Adrenal gland (tissue), 5 donors: ENCODE data around the gene TUBGCP2.

Experiments used
- POLR2A ChIP-seq, 2 donors: fragments of 450-650 bp; IDR thresholded peaks; one replicate each; pipeline ENCODE4 v1.6.1; 2017; ENCODE audit warnings: antibody characterized with exemption in 2 of 2, mild to moderate bottlenecking in 2 of 2, moderate library complexity in 1 of 2
- TF ChIP-seq, protein P1 (sequence below), 6 experiments: fragments of 450-650 bp in 4 of 6; fragments of 200-600 bp in 2 of 6; sonication (generic) in 1 of 6; IDR thresholded peaks; 1 replicate in 5 of 6; 2 replicates in 1 of 6; pipeline versions ENCODE4 v1.5.1 to v1.8.0; 2016 to 2021; ENCODE audit warnings: antibody characterized with exemption in 6 of 6, mild to moderate bottlenecking in 2 of 6, moderate library complexity in 1 of 6
- donor health status: DM: no; HTN: no; CAD: no.

DNA sequence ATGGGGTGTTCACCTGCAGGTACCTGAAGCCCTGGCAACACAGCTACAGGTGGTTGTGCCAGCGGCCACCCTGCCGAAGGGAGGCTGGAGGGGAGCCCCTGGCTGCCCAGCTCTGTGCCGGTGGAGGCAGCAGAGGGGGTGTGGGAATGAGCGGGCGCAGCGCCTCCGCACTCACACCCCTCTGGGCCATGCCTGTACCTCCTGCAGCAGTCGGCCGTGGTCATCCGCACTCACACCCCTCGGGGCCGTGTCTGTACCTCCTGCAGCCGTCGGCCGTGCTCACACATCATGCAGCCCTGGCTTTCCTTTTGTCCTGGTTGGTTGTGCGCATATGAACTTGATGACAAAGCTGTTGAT lies 1.7 kb upstream of the TUBGCP2 start:
- TF ChIP-seq, protein P1, sequence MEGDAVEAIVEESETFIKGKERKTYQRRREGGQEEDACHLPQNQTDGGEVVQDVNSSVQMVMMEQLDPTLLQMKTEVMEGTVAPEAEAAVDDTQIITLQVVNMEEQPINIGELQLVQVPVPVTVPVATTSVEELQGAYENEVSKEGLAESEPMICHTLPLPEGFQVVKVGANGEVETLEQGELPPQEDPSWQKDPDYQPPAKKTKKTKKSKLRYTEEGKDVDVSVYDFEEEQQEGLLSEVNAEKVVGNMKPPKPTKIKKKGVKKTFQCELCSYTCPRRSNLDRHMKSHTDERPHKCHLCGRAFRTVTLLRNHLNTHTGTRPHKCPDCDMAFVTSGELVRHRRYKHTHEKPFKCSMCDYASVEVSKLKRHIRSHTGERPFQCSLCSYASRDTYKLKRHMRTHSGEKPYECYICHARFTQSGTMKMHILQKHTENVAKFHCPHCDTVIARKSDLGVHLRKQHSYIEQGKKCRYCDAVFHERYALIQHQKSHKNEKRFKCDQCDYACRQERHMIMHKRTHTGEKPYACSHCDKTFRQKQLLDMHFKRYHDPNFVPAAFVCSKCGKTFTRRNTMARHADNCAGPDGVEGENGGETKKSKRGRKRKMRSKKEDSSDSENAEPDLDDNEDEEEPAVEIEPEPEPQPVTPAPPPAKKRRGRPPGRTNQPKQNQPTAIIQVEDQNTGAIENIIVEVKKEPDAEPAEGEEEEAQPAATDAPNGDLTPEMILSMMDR (IDR thresholded peaks at IDR 0.05): no peak
- no peak for TF ChIP-seq POLR2A (IDR thresholded peaks at IDR 0.05)
